ENCODE data around the gene MYCT1.
"Not testable (repeated sequence)": the region's sequence is repeated elsewhere in the genome, so short reads cannot be mapped to it uniquely, and the experiment has no call there.

Gene MYCT1

GRCh38 chr6:152698692-152699091, 995 bp downstream of the MYCT1 start:
- peak in 1 of 2 donors; percentile 41 for DNase-seq (ENCODE audit: low read depth in 2 of 2)
- H3K4me3 ChIP-seq (replicated peaks in 1 of 2; ENCODE audit: low read depth in 2 of 2, low read length in 2 of 2) = peak overlapping the region in 1 of 2 donors; percentile 51
- TF ChIP-seq CTCF (IDR thresholded peaks at IDR 0.05; ENCODE audit: low read depth, low read length) = no peak

- peak in 1 of 2 donors; percentile 20 for DNase-seq (ENCODE audit: low read depth in 2 of 2)
- H3K4me3 ChIP-seq (replicated peaks in 1 of 2; ENCODE audit: low read depth in 2 of 2, low read length in 2 of 2) = peak overlapping the region in 1 of 2 donors; percentile 22
- no peak for TF ChIP-seq CTCF (IDR thresholded peaks at IDR 0.05; ENCODE audit: low read depth, low read length)
Measured at GRCh38 chr6:152700427-152700826, 2.7 kb downstream of the MYCT1 start.

GRCh38 chr6:152701081-152701862, 3.6 kb downstream of the MYCT1 start:
- peak overlapping the region in 1 of 2 donors; percentile 15 for H3K4me3 ChIP-seq (replicated peaks in 1 of 2; ENCODE audit: low read depth in 2 of 2, low read length in 2 of 2)
- peak in 1 of 2 donors; percentile 66 for DNase-seq (ENCODE audit: low read depth in 2 of 2)
- no peak for TF ChIP-seq CTCF (IDR thresholded peaks at IDR 0.05; ENCODE audit: low read depth, low read length)

GRCh38 chr6:152701863-152702401, 4.2 kb downstream of the MYCT1 start:
- peak in 1 of 2 donors; percentile 11 for DNase-seq (ENCODE audit: low read depth in 2 of 2)
- TF ChIP-seq CTCF (IDR thresholded peaks at IDR 0.05; ENCODE audit: low read depth, low read length) = no peak
- H3K4me3 ChIP-seq (replicated peaks in 1 of 2; ENCODE audit: low read depth in 2 of 2, low read length in 2 of 2) = peak overlapping the region in 1 of 2 donors; percentile 15

GRCh38 chr6:152703750-152704149, 6.1 kb downstream of the MYCT1 start:
- not testable (repeated sequence) for H3K4me3 ChIP-seq (replicated peaks in 1 of 2; ENCODE audit: low read depth in 2 of 2, low read length in 2 of 2)

GRCh38 chr6:152705327-152705726, 7.6 kb downstream of the MYCT1 start:
- no peak for DNase-seq (ENCODE audit: low read depth in 2 of 2)
- no peak for TF ChIP-seq CTCF (IDR thresholded peaks at IDR 0.05; ENCODE audit: low read depth, low read length)
- H3K4me3 ChIP-seq (replicated peaks in 1 of 2; ENCODE audit: low read depth in 2 of 2, low read length in 2 of 2) = no peak overlapping the region

More at GRCh38 chr6:152703750-152704149, 6.1 kb downstream of the MYCT1 start:
- not testable (repeated sequence) for DNase-seq (ENCODE audit: low read depth in 2 of 2)

GRCh38 chr6:152716322-152716721, 18.6 kb downstream of the MYCT1 start:
- peak; percentile 9 for TF ChIP-seq CTCF (IDR thresholded peaks at IDR 0.05; ENCODE audit: low read depth, low read length)
- H3K4me3 ChIP-seq (replicated peaks in 1 of 2; ENCODE audit: low read depth in 2 of 2, low read length in 2 of 2) = no peak overlapping the region

More at GRCh38 chr6:152716322-152716721, 18.6 kb downstream of the MYCT1 start:
- peak in 1 of 2 donors; percentile 21 for DNase-seq (ENCODE audit: low read depth in 2 of 2)
